ENCODE results near the gene IGSF9. TPM values are rescaled to one million over a fixed set of nuclear protein-coding genes. Genes with fewer than 3 reads are reported as not detected.

Gene IGSF9
- total RNA-seq, 1 donor, result under 0.01 TPM

DNA sequence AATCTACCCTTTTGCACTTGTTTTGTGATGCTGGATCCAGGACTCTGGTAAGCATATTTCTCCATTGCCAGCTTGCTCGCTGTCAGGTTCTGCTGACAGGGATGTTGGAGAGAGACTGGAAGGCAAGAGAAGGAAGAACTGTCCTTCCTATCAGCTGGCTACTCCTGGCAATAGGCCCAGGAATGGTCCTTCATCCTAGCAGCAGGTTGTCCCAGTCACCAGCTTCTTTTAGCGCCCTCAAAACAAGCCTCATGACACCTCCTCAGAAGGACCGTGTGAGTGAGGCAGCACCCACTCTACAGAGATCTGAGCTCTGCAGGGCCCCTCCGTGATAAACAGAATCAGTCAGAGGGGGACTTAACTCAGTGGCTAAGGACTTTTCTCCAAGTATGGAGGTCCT is 41.8 kb upstream of the IGSF9 start:
- Histone ChIP-seq H2AFZ (ENCODE audit: low read length) (no peak overlapping the region), H3K4me2 (ENCODE audit: insufficient read depth, low read length) (no peak overlapping the region), H3K9me3 (ENCODE audit: low read depth, low read length) (no peaks in the 10 kb centered on the region), H3K4me1 (ENCODE audit: insufficient read depth, low read length) (peaks cover 14% of the 10 kb centered on the region), H3K79me2 (ENCODE audit: insufficient read depth, low read length) (no peaks in the 10 kb centered on the region), H3K4me3 (ENCODE audit: insufficient read depth, low read length) (no peak overlapping the region), H3K27me3 (ENCODE audit: insufficient read depth, low read length) (no peaks in the 10 kb centered on the region), H3K36me3 (ENCODE audit: insufficient read depth, low read length) (no peaks in the 10 kb centered on the region), H4K20me1 (ENCODE audit: insufficient read depth, low read length) (no peaks in the 10 kb centered on the region), H3K27ac (ENCODE audit: low read depth, low read length) (no peak overlapping the region)
- DNase-seq (ENCODE audit: insufficient read length, low spot score, missing footprints), result no peak
- TF ChIP-seq, protein P1, sequence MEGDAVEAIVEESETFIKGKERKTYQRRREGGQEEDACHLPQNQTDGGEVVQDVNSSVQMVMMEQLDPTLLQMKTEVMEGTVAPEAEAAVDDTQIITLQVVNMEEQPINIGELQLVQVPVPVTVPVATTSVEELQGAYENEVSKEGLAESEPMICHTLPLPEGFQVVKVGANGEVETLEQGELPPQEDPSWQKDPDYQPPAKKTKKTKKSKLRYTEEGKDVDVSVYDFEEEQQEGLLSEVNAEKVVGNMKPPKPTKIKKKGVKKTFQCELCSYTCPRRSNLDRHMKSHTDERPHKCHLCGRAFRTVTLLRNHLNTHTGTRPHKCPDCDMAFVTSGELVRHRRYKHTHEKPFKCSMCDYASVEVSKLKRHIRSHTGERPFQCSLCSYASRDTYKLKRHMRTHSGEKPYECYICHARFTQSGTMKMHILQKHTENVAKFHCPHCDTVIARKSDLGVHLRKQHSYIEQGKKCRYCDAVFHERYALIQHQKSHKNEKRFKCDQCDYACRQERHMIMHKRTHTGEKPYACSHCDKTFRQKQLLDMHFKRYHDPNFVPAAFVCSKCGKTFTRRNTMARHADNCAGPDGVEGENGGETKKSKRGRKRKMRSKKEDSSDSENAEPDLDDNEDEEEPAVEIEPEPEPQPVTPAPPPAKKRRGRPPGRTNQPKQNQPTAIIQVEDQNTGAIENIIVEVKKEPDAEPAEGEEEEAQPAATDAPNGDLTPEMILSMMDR (IDR thresholded peaks at IDR 0.05; ENCODE audit: extremely low read depth, low read depth, low read length), result no peak

DNA sequence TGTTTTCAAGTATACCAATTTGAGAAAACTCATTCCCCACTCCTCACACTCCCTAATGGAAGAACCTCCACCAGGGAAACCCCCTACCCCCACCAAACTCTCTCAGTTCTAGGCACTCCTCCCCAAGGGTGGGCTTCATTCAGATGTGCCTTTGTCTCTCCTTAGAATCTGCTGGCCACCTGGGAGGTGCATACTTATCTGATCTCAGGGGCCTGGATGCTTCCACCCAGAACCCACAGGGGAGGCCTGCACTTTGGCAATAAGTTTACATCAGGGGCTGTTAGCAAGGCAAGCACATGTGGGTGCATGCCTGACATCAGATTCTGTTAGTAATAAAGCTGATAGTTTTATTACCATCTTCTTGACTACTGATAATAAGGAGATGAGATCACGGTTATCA is 41.1 kb upstream of the IGSF9 start:
- Histone ChIP-seq H3K27ac (ENCODE audit: low read depth, low read length) (no peak overlapping the region), H3K79me2 (ENCODE audit: insufficient read depth, low read length) (no peaks in the 10 kb centered on the region), H3K27me3 (ENCODE audit: insufficient read depth, low read length) (no peaks in the 10 kb centered on the region), H3K4me1 (ENCODE audit: insufficient read depth, low read length) (peaks cover 7% of the 10 kb centered on the region), H3K9me3 (ENCODE audit: low read depth, low read length) (no peaks in the 10 kb centered on the region), H3K4me2 (ENCODE audit: insufficient read depth, low read length) (no peak overlapping the region), H4K20me1 (ENCODE audit: insufficient read depth, low read length) (no peaks in the 10 kb centered on the region), H3K4me3 (ENCODE audit: insufficient read depth, low read length) (no peak overlapping the region), H3K36me3 (ENCODE audit: insufficient read depth, low read length) (peaks cover 3% of the 10 kb centered on the region), H2AFZ (ENCODE audit: low read length) (no peak overlapping the region)
- TF ChIP-seq, protein P1 (IDR thresholded peaks at IDR 0.05; ENCODE audit: extremely low read depth, low read depth, low read length), result no peak
- DNase-seq (ENCODE audit: insufficient read length, low spot score, missing footprints), result no peak

DNA sequence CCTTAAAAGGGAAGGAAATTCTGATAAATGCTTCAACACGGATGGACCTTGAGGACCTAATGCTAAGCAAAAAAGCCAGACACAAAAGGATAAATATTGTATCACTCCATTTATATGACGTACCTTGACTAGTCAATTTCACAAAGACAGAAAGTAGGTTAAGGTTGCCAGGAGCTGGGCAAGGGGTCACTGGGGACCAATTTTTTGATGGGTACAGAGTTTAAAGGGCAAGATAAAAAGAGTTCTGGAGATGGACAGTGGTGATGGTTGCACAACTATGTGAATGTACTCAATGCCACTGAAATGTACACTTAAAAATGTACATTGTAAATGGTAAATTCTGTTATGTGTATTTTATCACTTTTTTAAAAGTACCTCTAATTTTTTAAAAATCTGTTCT is 40.7 kb upstream of the IGSF9 start:
- H3K27me3 ChIP-seq (ENCODE audit: insufficient read depth, low read length), result no peaks in the 10 kb centered on the region
- no peak for DNase-seq (ENCODE audit: insufficient read length, low spot score, missing footprints)
- no peaks in the 10 kb centered on the region for H4K20me1 ChIP-seq (ENCODE audit: insufficient read depth, low read length)
- no peaks in the 10 kb centered on the region for H3K9me3 ChIP-seq (ENCODE audit: low read depth, low read length)
- H3K4me3 ChIP-seq (ENCODE audit: insufficient read depth, low read length), result no peak overlapping the region
- H3K4me2 ChIP-seq (ENCODE audit: insufficient read depth, low read length), result no peak overlapping the region
- H3K79me2 ChIP-seq (ENCODE audit: insufficient read depth, low read length), result no peaks in the 10 kb centered on the region
- peaks cover 5% of the 10 kb centered on the region for H3K36me3 ChIP-seq (ENCODE audit: insufficient read depth, low read length)
- H3K27ac ChIP-seq (ENCODE audit: low read depth, low read length), result no peak overlapping the region
- no peak overlapping the region for H2AFZ ChIP-seq (ENCODE audit: low read length)
- TF ChIP-seq, protein P1 (IDR thresholded peaks at IDR 0.05; ENCODE audit: extremely low read depth, low read depth, low read length), result no peak
- peaks cover 3% of the 10 kb centered on the region for H3K4me1 ChIP-seq (ENCODE audit: insufficient read depth, low read length)

DNA sequence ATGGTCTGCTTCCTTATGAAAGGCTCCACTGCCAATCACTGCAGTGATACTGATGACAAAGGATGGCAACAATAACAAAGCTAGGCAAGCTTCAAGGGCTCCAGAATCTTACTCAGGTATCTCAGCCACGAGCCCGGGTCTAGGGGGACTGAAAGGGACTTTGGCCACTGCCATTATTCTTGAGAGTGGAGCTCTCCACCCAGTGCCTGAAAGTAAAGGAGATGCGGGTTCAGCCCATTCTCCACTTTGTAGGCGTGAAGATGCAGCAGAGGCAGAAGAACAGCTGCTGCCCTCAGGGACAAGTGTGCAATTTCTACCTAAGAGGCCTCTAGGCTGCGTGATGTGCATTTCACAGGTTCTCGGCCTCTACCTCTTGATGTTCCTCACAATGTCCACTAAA is 40.1 kb upstream of the IGSF9 start:
- Histone ChIP-seq H3K9me3 (ENCODE audit: low read depth, low read length) (no peaks in the 10 kb centered on the region), H2AFZ (ENCODE audit: low read length) (no peak overlapping the region), H3K36me3 (ENCODE audit: insufficient read depth, low read length) (peaks cover 5% of the 10 kb centered on the region), H3K4me3 (ENCODE audit: insufficient read depth, low read length) (no peak overlapping the region), H3K27me3 (ENCODE audit: insufficient read depth, low read length) (no peaks in the 10 kb centered on the region), H4K20me1 (ENCODE audit: insufficient read depth, low read length) (no peaks in the 10 kb centered on the region), H3K4me1 (ENCODE audit: insufficient read depth, low read length) (no peaks in the 10 kb centered on the region), H3K27ac (ENCODE audit: low read depth, low read length) (no peak overlapping the region), H3K4me2 (ENCODE audit: insufficient read depth, low read length) (no peak overlapping the region), H3K79me2 (ENCODE audit: insufficient read depth, low read length) (no peaks in the 10 kb centered on the region)
- DNase-seq (ENCODE audit: insufficient read length, low spot score, missing footprints), result no peak
- TF ChIP-seq, protein P1 (IDR thresholded peaks at IDR 0.05; ENCODE audit: extremely low read depth, low read depth, low read length), result no peak
